HuH-7.5 (cell line): ENCODE data around the gene GPR32.
"Not testable (repeated sequence)": the region's sequence is repeated elsewhere in the genome, so short reads cannot be mapped to it uniquely, and the experiment has no call there.

Experiments used
- DNase-seq: peaks from one replicate; pipeline ENCODE4 v3.0.0; 2011; ENCODE audit warnings: low spot score

GPR32 gene

GRCh38 chr19:50770164-50770563, at the start of gene GPR32:
TSS of gene GPR32 (plus strand) at chr19:50770464. CDS start at chr19:50770601, 137 bp downstream.
- not testable (repeated sequence) for DNase-seq

- no peak for DNase-seq
These were observed 49.3 kb upstream of the GPR32 start for GRCh38 chr19:50720921-50721381.

GRCh38 chr19:50721441-50722137, 48.7 kb upstream of the GPR32 start:
- no peak for DNase-seq

GRCh38 chr19:50722201-50723013, 47.9 kb upstream of the GPR32 start:
- DNase-seq, result no peak

GRCh38 chr19:50723069-50723468, 47.2 kb upstream of the GPR32 start, which contains the start of gene CLEC11A:
TSS of gene CLEC11A (plus strand) at chr19:50723364. CDS start at chr19:50723526, 162 bp downstream.
- no peak for DNase-seq

- no peak for DNase-seq
These were observed 46.3 kb upstream of the GPR32 start for GRCh38 chr19:50723735-50724521.

- DNase-seq, result peak; percentile 77
These were observed 45.6 kb upstream of the GPR32 start for GRCh38 chr19:50724522-50725217.

GRCh38 chr19:50725218-50725910, 44.9 kb upstream of the GPR32 start:
- no peak for DNase-seq

- no peak for DNase-seq
These were observed 44.4 kb upstream of the GPR32 start for GRCh38 chr19:50725911-50726230.

- DNase-seq, result no peak
These were observed 42.1 kb upstream of the GPR32 start for GRCh38 chr19:50728084-50728737.

GRCh38 chr19:50729894-50730293, 40.4 kb upstream of the GPR32 start:
- no peak for DNase-seq

- no peak for DNase-seq
These were observed 34.4 kb upstream of the GPR32 start for GRCh38 chr19:50735869-50736268.

- DNase-seq, result no peak
These were observed 33.9 kb upstream of the GPR32 start for GRCh38 chr19:50736338-50736737.

GRCh38 chr19:50739132-50739913, 30.9 kb upstream of the GPR32 start:
- DNase-seq, result no peak

- DNase-seq, result no peak
These were observed 30.3 kb upstream of the GPR32 start for GRCh38 chr19:50739914-50740426.

GRCh38 chr19:50741179-50741933, 28.9 kb upstream of the GPR32 start:
- no peak for DNase-seq

- DNase-seq, result no peak
These were observed 26.7 kb upstream of the GPR32 start for GRCh38 chr19:50743537-50743936.

- DNase-seq, result no peak
These were observed 25.0 kb upstream of the GPR32 start for GRCh38 chr19:50745221-50745620.

- DNase-seq, result not testable (repeated sequence)
These were observed 23.1 kb upstream of the GPR32 start for GRCh38 chr19:50747141-50747540.
